Hindlimb muscle (tissue), 1 donor: ENCODE measurements around the gene C22orf15. TPM values are rescaled to one million over a fixed set of nuclear protein-coding genes. Genes with fewer than 3 reads are reported as not detected.
"Not testable (repeated sequence)": the region's sequence is repeated elsewhere in the genome, so short reads cannot be mapped to it uniquely, and the experiment has no call there.

Experiments used
- DNase-seq: peaks from one replicate; pipeline ENCODE4 v3.0.0-alpha.2; 2013
- polyA plus RNA-seq: library from polyadenylated mRNA; unstranded; fragments of 120-200 nt; gene quantifications from one replicate; pipeline ENCODE4 v1.2.1, GENCODE V29; 2013; ENCODE audit not compliant: insufficient read length

C22orf15 gene, protein sequence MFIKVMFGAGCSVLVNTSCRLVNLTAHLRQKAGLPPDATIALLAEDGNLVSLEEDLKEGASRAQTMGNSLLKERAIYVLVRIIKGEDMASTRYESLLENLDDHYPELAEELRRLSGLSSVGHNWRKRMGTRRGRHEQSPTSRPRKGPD
- 0.50 TPM for polyA plus RNA-seq

DNA sequence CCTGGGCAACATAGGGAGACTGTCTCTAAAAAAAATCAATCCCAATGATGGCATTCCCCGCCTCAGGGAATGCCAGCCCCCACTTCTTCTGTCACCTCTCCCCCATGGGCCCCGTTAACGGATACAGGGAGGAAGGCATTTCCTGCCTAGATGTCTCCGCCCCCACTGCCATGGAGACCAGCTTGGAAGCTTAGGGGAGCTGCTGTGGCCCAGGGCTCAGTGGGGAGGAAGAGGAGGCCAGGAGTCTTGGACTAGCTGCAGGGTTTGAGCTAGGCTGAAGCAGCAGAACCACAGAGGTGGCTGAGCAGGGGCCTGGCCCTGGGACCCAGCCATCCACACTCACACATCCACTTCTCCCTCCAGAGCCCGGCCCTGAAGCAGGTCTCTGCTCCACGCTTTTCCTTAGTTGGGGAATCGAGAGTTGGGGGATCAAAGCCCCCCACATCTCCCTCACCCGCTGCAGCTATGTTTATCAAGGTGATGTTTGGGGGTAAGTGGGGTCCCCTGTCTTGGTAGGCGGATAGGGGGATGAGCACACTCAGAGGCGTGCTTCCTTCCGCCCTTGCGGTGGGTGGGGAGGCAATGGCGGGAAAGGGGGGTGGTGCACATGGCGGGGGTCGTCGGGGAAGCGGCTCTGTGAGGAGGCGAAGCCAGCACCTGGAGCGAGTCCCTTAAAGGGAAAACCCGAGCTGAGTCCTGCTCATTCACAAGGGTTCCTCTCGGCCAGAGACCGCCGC, at the start of gene C22orf15:
TSS of gene C22orf15 (plus strand) at position 149 of the 737 bp plus-strand sequence. CDS start at position 466, 317 bp downstream.
- no peak for DNase-seq

DNA sequence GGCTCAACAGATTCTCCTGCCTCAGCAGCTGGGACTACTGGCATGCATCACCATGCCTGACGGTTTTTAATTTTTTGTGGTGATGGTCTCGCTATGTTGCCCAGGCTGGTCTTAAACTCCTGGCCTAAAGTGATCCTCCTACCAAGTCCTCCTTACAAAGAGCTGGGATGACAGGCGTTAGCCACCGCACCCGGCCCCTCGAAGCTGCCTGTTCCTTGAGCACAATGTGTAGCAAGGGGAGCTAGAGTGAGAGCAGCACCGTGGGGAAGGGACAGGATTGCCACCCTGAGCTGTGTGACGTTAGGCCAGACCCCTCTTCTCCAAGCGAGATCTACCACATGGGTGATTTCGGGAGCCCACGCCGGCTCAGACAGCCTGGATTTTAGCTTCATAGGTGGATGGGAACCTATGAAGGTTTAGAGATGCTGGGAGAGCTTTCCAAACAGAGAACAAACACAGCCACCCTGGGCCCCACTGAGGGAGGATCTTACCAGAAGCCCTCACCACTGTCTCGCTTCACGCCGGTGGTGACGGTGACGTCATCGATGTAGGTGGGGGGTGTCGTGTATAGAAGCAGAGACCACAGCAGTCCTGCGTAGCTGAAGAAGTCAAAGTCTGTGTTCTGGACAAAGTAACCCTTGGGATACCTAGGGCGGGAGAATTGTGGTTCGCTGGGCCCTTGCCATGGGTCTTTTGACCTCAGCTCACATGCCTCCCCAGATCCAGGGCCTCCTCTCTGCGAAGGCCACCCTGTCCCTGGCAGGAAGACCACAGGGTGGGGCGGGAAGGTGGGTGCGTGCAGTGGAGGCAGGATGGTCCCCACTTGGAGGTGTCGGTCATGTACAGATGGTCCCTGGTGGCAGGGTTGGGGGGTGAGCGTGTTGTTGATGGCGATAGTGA, 48.8 kb upstream of the C22orf15 start:
- DNase-seq = no peak

DNA sequence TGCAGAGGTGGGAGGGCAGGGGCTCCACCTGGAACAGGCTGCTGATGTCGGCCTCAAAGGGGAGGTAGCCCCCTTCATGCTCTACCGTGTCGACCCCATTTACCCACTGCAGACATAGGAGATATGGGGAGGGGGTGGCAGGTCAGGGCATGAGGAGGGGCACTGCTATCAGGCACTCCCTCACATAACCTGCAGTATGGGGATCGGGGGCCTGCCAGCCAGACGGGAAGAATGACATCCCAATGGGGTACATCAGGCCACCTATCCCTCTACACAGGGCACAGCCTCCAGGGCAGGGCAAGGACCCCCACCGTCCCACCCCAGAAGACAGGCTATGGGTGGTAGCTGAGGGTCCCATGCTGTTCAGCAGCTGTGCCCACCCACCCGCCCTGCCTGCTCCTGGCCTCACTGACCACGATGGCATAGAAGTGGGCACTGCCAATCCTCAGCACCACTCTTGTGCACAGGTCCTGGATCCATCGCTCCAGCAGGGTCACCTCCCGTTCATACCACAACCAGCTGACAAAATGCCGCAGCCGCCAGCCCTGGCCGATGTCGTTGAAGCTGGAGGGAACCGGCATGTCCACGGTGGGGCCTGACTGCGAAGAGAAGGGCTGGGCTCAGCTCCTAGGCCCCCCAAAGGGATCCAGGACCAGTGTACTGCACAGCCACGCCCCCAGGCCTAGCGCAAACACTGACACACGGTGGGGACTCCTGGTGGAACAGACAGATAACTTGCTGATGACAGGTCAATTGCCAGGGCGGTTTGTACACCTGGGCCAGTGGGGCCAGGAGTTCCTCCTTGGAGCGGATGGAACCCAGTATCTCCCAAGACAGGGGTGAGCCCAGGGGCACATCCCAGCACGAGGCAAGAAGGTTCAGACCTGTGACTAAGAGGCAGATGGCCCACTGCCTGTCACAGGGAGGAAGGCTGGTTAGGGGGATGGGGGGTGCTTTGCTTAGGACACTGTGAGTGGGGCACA, 47.9 kb upstream of the C22orf15 start:
- DNase-seq = no peak

DNA sequence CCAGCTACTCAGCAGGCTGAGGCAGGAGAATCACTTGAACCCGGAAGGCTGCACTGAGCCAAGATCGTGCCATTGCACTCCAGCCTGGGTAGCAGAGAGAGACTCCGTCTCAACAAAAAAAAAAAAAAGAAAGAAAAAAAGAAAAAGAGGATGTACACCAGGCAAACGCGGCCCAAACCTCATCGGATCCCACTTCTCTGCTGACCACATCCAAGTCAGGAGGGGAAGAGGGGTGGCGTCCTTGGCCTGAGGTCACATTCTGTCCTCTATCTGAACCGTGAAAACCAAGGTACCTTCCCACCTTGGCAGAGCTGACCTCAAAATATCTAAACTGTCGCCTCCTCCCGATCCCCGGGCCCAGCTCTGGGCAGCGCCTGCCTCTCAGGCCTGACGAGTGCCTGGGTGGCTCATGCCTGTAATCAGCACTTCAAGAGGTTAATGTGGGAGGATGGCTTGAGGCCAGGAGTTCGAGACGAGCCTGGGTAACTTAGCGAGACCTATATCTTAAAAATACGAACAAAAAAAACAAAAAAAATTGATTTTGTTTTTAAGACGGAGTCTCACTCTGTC, 46.9 kb upstream of the C22orf15 start:
- DNase-seq = no peak

DNA sequence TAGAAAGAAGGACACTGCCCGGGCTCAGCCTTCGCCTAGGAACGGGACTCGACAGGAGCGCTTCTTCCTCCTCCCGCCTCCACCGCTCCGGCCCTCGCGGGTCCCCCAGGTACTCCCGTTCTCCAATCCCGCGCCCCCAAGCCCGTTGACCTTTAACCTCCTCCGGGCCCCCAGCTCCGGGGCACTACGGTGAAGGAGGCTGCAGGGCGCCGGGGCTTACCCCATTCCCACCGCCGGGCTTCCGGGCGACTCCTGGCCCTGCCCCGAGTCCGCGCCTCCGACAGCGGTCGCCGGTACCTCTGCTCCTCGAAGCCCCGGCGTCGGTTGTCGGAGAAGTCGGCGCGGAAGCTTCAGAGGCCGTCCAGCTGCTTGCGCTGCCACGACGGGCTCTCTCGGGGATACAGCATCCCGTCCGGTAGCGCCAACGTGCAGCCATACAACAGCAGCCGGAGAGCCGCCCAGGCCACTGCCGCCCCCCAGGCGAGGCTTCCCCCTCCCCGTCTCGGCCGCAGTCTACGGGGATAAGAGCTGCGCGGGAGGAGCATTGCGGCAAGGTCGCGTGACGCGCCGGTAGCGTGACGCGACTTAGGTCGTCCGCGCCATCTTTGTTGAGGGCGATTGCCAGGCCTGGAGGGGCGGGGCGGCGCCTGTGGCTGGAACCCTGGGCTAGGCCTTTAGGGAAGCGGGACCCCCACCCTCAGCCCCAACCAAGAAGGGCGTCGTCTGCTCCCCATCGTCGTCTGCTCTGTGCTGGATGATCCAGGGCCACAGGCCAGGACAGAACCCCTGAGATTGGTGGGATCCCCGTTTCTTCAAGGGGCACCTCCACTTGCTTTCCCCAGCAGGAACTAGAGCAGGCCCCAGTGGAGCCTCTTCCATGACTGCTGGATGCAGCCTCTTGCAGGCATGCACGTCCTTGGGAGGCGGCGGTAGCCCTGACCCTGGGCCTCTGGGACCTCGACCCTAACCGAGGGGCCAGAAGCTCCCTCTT, 45.7 kb upstream of the C22orf15 start:
- DNase-seq = peak; percentile 89

DNA sequence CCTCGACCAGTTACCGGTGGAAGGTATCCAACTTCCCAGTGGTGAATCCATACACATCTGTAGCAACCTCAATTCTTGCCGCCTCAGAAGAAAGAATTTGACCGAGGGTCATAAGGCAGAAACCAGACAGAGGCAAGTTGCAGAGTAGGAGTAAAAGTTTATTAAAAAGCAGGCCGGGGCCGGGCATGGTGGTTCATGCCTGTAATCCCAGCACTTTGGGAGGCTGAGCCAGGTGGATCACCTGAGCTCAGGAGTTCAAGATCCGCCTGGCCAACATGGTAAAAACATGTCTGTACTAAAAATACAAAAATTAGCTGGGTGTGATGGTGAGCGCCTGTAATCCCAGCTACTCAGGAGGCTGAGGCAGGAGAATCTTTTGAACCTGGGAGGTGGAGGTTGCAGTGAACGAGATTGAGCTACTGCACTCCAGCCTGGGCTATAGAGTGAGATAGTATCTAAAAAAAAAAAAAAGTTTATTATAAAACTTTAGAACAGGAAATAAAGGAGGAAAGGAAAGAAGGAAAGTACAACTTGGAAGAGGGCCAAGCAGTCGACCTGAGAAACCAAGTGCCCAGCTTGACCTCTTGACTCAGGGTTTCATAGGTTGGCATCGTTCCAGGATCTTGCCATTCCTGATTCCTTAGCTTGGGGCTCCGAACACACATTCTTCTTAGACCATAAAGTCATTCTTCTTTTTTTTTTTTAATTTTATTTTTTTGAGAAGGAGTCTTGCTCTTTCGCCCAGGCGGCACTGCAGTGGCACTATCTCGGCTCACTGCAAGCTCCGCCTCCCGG, 44.2 kb upstream of the C22orf15 start:
- DNase-seq = no peak

DNA sequence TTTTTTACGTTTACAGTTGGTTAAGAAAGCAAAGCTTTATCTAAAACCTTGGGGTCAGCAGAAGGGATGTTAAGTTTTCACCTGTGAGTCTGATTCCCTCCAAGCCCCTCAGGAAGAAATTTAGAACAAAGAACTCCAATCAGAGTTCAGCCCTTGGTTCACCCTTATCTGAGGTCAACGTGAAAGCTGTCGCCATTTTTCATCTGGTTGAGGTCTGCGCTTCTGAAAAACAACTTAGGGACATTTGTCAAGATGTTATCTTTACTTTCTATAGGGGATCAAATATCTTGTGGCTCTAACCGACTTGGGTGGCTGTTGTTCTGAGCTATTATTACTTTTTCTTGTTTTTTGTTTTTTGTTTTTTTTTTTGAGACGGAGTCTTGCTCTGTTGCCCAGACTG, 41.9 kb upstream of the C22orf15 start:
- no peak for DNase-seq

DNA sequence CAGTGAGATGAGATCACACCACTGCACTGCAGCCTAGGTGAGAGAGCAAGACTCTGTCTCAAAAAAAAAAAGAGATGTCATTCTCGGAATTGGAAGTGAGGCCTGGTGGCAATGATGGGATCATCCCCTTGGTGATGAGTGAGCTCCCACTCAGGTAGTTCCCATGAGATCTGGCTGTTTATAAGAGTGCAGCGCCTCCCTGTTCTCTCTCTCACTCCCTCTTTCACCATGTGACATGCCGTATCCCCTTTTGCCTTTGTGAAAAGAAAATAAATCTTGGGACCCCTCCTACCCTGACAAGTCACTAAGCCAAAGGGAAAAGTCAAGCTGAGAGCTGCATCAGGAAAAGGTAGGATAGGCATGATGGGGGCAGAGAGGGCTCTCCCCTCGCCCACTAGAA, 40.6 kb upstream of the C22orf15 start:
- no peak for DNase-seq

DNA sequence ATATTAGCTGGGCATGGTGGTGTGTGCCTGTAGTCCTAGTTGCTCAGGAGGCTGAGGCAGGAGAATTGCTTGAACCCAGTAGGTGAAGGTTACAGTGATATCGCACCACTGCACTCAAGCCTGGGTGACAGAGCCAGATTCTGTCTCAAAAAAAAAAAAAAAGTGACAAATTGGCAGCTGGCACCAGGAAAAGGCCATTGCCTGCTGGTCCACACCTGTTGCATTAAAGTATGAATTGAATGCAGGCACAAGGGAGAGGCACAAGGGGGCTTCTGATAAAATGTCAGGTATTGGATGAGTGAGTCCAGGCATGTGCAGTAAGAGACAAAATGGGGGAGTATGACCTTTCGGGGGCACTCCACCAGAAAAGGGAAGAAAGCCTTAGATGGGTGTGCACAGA, 40.1 kb upstream of the C22orf15 start:
- no peak for DNase-seq

DNA sequence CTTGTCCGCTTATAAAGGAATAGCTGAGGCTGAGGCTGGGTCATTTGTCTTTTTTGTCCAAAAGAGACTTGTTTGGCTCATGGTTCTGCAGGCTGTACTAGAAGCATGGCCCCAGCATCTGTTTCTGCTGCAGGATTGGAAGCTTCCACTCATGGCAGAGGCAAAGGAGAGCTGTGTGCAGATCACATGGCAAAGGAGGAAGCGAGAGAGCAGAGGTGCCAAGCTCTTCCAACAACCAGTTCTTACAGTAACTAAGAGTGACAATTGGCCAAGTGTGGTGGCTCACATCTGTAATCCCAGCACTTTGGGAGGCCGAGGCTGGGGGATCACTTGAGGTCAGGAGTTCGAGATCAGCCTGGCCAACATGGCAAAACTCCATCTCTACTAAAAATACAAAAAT, 34.7 kb upstream of the C22orf15 start:
- not testable (repeated sequence) for DNase-seq

DNA sequence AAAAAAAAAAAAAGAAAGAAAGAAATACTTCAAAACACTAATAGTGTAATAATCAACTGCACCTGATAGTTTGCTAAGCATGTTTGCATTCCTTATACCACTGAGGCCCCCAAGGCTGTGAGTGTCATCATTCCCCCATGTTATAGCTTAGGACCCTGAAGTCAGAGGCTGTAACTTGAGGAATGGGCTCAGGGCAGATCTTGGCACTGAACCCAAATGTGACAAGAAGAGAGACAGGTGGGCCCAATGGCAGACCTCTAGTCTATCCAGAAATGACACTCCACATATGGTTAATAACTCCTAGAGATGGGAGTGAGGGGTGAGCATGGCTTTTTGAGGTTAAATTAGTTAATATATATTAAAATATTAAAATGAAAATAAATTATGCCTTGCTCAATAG, 25.1 kb upstream of the C22orf15 start:
- no peak for DNase-seq

DNA sequence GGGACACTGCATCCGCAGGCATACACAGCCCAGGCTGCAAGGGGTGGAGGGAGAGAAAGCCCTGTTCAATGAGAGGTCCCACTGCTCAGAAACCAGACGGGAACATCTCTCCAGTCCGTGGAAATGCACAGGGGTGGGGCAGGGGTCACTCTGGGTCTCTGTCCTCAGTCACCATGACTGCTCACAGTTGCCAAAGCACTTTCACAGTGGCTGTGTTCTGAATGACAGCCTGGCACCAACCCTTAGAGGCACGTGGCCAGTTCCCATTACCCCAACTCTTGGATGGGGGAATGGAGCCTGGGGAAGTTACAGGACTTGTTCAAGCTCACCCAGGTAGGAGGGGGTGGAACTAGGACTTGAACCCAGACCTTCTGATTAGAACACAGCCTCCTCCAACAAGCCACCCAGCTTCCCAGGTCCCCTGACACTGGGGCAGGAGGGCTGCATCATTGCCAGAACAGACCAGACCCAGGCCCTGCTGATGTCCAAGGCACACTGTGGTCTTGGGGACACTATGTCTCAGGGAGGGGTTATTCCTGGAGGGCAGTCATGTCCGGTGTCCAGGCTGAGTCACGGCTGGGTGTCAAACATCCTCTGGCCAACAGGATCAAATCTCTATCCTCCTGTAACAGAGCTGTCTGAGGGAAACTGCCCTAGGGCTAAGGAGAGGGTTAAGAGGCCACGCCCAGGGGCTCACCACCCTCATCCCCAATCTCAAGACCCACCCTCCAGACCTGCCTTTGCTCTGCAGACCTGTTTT, 20.1 kb upstream of the C22orf15 start:
- DNase-seq = no peak

DNA sequence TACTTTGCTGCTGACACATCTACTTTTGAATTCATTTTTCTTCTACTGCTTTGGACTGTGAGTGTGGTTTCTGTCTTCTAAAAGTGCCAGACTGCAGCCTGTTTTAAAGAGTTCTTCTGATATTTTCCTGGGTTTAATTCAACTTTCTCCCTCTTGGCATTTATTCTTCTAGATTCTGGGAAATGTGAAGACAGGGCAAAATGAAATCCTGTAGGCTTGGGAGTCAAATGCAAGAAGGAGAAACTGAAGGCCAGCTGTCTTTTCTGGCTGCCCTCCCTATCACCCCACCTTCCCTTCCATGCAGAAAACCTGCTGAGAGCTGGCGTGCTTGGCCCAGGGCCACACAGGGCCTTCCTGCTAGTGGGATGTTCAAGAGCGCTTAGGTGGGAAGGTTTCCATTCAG, 19.5 kb upstream of the C22orf15 start:
- peak; percentile 77 for DNase-seq

DNA sequence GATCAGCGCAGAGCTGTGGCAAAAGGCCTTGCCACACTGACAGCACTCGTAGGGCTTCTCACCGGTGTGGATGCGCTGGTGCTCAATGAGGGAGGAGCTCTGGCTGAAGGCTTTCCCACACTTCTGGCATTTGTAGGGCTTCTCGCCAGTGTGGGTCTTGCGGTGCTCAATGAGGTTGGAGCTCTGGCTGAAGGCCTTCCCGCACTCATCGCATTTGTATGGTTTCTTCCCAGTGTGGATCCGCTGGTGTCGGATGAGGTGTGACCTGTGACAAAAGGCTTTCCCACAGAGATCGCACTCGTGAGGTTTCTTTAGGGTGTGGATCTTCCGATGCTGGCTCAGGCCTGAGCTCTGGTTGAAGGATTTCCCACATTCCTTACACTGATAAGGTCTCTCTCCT, 18.8 kb upstream of the C22orf15 start:
- no peak for DNase-seq

DNA sequence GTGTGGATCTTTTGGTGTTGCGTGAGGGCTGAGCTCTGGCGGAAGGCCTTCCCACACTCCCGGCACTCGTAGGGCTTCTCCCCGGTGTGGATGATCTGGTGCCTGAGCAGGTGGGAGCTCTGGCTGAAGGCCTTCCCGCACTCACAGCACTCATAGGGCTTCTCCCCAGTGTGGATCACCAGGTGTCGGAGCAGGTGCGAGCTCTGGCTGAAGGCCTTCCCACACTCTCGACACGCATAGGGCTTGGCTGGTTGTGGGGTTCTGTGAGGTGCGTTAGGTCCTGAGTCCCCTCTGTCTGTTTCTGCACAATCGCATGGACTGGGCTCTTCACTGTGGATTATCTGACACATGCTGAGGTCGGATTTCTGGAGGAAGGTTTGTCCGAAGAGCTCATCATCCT, 18.3 kb upstream of the C22orf15 start:
- DNase-seq = no peak

DNA sequence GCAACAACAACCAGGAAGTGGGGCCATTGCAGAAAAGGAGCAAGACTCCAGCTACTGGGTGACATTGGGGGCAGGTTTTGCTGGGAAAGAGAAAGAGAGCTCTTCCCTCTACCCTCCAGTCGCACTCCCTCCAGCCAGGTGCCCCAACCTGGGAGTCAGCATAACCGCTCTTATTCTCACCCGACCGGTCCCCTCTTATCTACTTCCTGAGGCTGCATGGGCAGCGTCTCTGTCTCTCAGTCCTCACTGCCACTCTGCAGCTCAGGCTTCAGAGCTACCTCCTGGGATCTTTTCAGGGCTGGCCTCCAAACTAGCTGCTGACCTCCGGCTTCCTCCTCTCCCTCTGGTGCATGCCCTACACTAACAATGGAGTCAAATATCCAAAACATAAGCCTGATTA, 17.0 kb upstream of the C22orf15 start:
- DNase-seq = no peak

DNA sequence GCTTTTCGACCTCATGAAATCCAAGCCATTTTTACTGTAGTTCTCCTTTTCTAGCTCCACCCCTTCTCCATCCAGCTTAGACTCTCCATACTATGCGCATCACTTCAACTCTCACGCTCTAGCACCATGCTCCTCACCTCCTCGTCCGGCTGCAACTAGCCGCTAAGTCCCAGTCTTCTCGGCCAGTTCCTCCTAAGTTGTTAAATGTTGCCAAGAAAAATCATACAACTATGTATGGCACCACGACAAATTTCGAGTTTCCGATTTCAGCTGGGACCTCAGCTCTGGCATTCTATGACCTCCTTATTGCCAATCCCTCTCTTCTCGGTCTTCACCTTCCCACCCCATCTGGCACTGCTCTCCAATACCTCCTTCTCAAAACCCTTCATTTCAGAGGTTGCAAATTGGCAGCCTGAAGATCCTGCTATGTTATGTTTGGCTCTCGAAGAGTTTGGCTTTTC, 12.9 kb upstream of the C22orf15 start:
- peak; percentile 72 for DNase-seq

DNA sequence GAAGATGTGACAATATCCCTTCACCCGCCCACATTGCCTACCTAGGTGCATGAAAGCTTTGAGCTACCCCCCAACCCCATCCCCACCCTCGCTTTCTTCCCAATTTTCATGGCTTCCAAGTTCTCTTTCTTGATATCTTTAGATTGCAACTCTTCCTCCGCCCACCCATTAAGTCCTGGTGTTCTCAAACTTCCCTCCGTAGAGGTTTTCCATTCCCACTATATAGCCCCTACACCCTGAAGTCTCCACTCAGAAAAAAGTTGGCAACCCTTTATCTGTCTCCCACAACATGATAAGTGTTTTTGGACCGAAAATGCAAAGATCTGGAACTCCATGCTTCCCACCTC, 12.4 kb upstream of the C22orf15 start:
- DNase-seq = no peak
